HepG2 (cell line): ENCODE measurements around the gene CMIP. TPM values are rescaled to one million over a fixed set of nuclear protein-coding genes. Genes with fewer than 3 reads are reported as not detected.
A peak's percentile ranks its signal among the peaks of the same experiment; 100 is the strongest.

Experiments used
- ATF3 ChIP-seq: sonication (generic); formaldehyde crosslinking; IDR thresholded peaks from 2 replicates; pipeline ENCODE4 v1.4.0; 2020; ENCODE audit warnings: missing genetic modification reagents
- GATA4 ChIP-seq: sonication (generic); IDR thresholded peaks from 2 replicates; pipeline ENCODE4 v1.6.1; 2016; ENCODE audit warnings: antibody characterized with exemption, low read depth, borderline replicate concordance
- GTF2F1 ChIP-seq: fragments of 150-350 bp; IDR thresholded peaks from 2 replicates; pipeline ENCODE4 v1.6.1; 2014; ENCODE audit warnings: low read length
- HMGXB4 ChIP-seq, 2 experiments: sonication (generic) in 1 of 2; formaldehyde crosslinking in 1 of 2; IDR thresholded peaks; 2 replicates each; pipeline versions ENCODE4 v1.4.0 to v1.6.1; 2018 to 2020; ENCODE audit warnings: missing genetic modification reagents in 2 of 2, borderline replicate concordance in 1 of 2, low read depth in 1 of 2, mild to moderate bottlenecking in 1 of 2, missing biosample characterization in 1 of 2
- JUNB ChIP-seq: sonication (generic); formaldehyde crosslinking; IDR thresholded peaks from 2 replicates; pipeline ENCODE4 v1.8.0; 2022; ENCODE audit warnings: missing genetic modification reagents, mild to moderate bottlenecking, borderline replicate concordance
- MED13 ChIP-seq: sonication (generic); formaldehyde crosslinking; IDR thresholded peaks from 2 replicates; pipeline ENCODE4 v1.5.0; 2020; ENCODE audit warnings: missing genetic modification reagents
- NFE2L1 ChIP-seq: sonication (generic); formaldehyde crosslinking; IDR thresholded peaks from 2 replicates; pipeline ENCODE4 v1.4.0; 2020; ENCODE audit warnings: missing genetic modification reagents, mild to moderate bottlenecking, borderline replicate concordance
- RERE ChIP-seq: IDR thresholded peaks from 2 replicates; pipeline ENCODE4 v1.6.1; 2016; ENCODE audit warnings: low read depth, missing genetic modification reagents, missing compliant biosample characterization
- SPEN ChIP-seq: sonication (generic); formaldehyde crosslinking; IDR thresholded peaks from 2 replicates; pipeline ENCODE4 v1.5.1; 2020; ENCODE audit warnings: low read depth, mild to moderate bottlenecking, missing genetic modification reagents
- TFDP1 ChIP-seq: IDR thresholded peaks from 2 replicates; pipeline ENCODE4 v1.6.1; 2016; ENCODE audit warnings: missing compliant biosample characterization, missing genetic modification reagents, borderline replicate concordance
- ZFY ChIP-seq: sonication (generic); formaldehyde crosslinking; IDR thresholded peaks from 2 replicates; pipeline ENCODE4 v1.4.0; 2020; ENCODE audit warnings: missing genetic modification reagents
- ZNF101 ChIP-seq: sonication (generic); formaldehyde crosslinking; IDR thresholded peaks from 2 replicates; pipeline ENCODE4 v1.4.0; 2020; ENCODE audit warnings: mild to moderate bottlenecking, low read depth, missing genetic modification reagents, borderline replicate concordance
- ZNF414 ChIP-seq: sonication (generic); formaldehyde crosslinking; IDR thresholded peaks from 2 replicates; pipeline ENCODE4 v1.5.0; 2020; ENCODE audit warnings: missing genetic modification reagents
- ZNF44 ChIP-seq: sonication (generic); formaldehyde crosslinking; IDR thresholded peaks from 2 replicates; pipeline ENCODE4 v1.5.1; 2020; ENCODE audit warnings: mild to moderate bottlenecking, missing genetic modification reagents
- ZNF576 ChIP-seq: sonication (generic); formaldehyde crosslinking; IDR thresholded peaks from 2 replicates; pipeline ENCODE4 v1.4.0; 2020; ENCODE audit warnings: mild to moderate bottlenecking, missing genetic modification reagents
- ZNF619 ChIP-seq: sonication (generic); formaldehyde crosslinking; IDR thresholded peaks from 2 replicates; pipeline ENCODE4 v1.4.0; 2020; ENCODE audit warnings: mild to moderate bottlenecking, missing genetic modification reagents
- ZNF672 ChIP-seq: sonication (generic); formaldehyde crosslinking; IDR thresholded peaks from 2 replicates; pipeline ENCODE4 v1.8.1; 2022; ENCODE audit warnings: missing genetic modification reagents
- ZNF746 ChIP-seq: sonication (generic); formaldehyde crosslinking; IDR thresholded peaks from 2 replicates; pipeline ENCODE4 v1.8.0; 2022; ENCODE audit warnings: mild to moderate bottlenecking, missing genetic modification reagents
- polyA plus RNA-seq, 8 experiments: library from polyadenylated mRNA; depleted of rRNA in 3 of 8; stranded (reverse) in 7 of 8; unstranded in 1 of 8; fragments of >200 nt; fragmentation: Illumina TruSeq in 4 of 8; extraction: Trizol in 4 of 8; gene quantifications; 2 replicates each; pipeline versions ENCODE4 v1.2.1 to v1.2.3, GENCODE V29; 2011 to 2016; ENCODE audit warnings: low read depth in 4 of 8, missing spikeins in 1 of 8, mixed read lengths in 1 of 8; ENCODE audit not compliant: insufficient read depth in 1 of 8
- total RNA-seq, 5 experiments: library from RNA; depleted of rRNA; stranded (reverse); fragments of >200 nt; fragmentation: Illumina TruSeq; extraction: Trizol; gene quantifications; 2 replicates each; pipeline ENCODE4 v1.2.3, GENCODE V29; 2016; ENCODE audit warnings: low read depth in 1 of 5

CMIP gene
- total and polyA plus RNA-seq, 2 of the 13 experiments (the other 11 are each of a cell fraction or from before 2014, with no cell fraction given), result 10.9 to 18.1 TPM

- TF ChIP-seq RERE (CRISPR knock-in tag) (no peak), ZNF746 (no peak), GATA4 (no peak), ATF3 (CRISPR knock-in tag) (peak; percentile 22; the same call in 1 of the 2 replicates), NFE2L1 (CRISPR knock-in tag) (no peak), ZNF414 (CRISPR knock-in tag) (no peak), HMGXB4 (CRISPR knock-in tag; IDR thresholded peaks at IDR 0.05; ENCODE audit: borderline replicate concordance in 1 of 2, low read depth in 1 of 2) (peak; percentile 39 to 44; a peak in 1 of 4 replicates), TFDP1 (peak; percentile 87; the same call in 1 of the 2 replicates), JUNB (CRISPR knock-in tag) (no peak), ZNF672 (CRISPR knock-in tag) (no peak), ZNF576 (CRISPR knock-in tag) (no peak), ZFY (no peak), MED13 (CRISPR knock-in tag) (no peak), ZNF101 (CRISPR knock-in tag) (no peak), SPEN (CRISPR knock-in tag) (no peak), ZNF619 (CRISPR knock-in tag) (0 out of 2 replicates have a peak, but pooled peaks have one; percentile 42), GTF2F1 (no peak), ZNF44 (CRISPR knock-in tag) (no peak)
Measured at GRCh38 chr16:81730090-81731051, 285.8 kb downstream of the CMIP start (continued).
